ENCODE measurements around the gene SSMEM1.
"Not testable (repeated sequence)": the region's sequence is repeated elsewhere in the genome, so short reads cannot be mapped to it uniquely, and the experiment has no call there.

SSMEM1 gene

DNA sequence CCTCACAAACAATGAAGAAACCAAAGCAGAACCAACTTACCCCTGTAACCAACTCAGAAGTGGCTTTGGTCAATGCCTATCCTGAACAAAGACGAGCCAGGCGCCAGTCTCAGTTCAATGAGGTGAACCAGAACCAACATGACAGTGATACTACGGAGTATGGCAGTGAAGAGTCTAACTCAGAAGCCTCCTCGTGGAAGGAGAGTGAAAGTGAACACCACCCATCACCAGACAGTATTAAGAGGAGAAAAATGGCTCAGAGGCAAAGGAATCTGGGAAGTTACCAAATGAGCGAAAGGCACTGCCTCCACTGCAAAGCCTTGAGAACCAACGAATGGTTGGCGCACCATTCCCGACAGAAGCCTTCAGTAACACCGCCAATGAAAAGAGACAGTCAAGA, 8.4 kb downstream of the SSMEM1 start:
- no peak for DNase-seq

DNA sequence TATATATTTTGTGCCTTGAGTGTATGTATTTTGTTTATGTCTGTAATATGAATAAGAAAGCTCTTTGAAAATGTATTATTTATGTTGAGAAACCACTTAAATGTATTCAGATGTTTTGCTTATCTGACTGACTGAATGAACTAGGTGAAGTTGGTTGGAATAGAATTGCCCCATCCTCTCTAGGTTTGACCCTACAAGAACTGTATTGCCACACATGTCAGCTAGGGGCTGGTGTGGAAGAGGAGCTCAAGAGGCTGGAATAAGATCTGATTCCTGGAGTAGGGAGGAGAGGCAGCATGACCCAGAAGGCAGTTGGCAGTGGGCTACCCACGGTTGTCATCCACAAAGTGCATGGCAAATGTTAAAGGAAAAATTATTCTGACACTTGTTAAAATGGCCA, 9.1 kb downstream of the SSMEM1 start:
- no peak for DNase-seq

GRCh38 chr7:130218806-130219620, 11.4 kb downstream of the SSMEM1 start:
- no peak for DNase-seq

GRCh38 chr7:130219871-130220270, 12.2 kb downstream of the SSMEM1 start:
- DNase-seq = no peak

DNA sequence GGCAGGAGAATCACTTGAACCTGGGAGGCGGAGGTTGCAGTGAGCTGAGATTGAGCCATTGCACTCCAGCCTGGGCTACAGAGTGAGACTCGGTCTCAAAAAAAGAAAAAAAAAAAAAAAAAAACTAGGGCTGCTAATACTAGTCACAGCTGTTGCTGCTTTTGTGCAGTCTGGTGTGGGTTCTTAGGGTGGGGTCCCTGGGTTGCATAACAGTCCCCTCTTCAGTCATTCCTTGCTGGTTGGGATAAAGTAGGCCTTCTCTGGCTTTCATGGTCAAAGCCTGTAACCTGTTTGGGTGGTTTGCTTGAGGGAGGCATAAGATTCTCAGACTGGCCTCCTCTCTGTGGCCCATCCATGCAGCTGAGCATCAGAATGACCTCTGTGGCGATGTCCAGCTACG, 14.1 kb downstream of the SSMEM1 start:
- DNase-seq = no peak

GRCh38 chr7:130223646-130224045, 16.0 kb downstream of the SSMEM1 start:
- DNase-seq = no peak

DNA sequence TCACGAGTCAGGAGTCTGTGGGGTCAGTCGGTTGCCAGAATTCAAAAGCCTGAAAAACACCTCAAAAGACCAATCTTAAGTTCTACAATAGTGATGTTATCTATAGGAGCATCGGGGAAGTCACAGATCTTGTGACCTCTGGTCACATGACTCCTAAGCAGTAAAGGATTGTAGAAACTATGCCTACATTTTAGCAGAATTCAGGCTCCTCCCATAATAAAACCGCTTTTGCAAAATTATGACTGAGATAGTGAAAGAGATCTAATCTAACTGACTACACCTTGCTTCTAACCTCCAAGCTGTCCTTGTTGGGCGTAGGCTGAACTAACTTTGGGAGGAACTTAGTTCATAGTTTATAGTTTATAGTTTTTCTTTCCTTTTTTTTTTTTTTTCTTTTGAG, 16.6 kb downstream of the SSMEM1 start:
- no peak for DNase-seq

DNA sequence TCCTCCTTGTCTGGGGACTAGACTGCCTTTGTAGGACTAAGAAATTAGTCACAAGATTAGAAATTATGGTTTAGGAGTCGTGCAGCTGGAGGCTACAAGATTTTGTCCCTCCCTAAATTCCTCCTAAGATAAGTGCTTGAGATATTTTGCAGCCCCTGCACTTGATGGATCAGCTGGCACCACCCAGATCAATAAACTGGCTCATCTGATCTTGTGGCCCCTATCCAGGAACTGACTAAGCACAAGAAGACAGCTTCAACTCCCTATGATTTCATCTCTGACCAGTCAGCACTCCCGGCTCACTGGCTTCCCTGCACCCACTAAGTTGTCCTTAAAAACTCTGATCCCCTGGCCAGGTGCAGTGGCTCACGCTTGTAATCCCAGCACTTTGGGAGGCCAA, 17.3 kb downstream of the SSMEM1 start:
- DNase-seq = not testable (repeated sequence)

GRCh38 chr7:130226333-130226732, 18.7 kb downstream of the SSMEM1 start:
- no peak for DNase-seq

DNA sequence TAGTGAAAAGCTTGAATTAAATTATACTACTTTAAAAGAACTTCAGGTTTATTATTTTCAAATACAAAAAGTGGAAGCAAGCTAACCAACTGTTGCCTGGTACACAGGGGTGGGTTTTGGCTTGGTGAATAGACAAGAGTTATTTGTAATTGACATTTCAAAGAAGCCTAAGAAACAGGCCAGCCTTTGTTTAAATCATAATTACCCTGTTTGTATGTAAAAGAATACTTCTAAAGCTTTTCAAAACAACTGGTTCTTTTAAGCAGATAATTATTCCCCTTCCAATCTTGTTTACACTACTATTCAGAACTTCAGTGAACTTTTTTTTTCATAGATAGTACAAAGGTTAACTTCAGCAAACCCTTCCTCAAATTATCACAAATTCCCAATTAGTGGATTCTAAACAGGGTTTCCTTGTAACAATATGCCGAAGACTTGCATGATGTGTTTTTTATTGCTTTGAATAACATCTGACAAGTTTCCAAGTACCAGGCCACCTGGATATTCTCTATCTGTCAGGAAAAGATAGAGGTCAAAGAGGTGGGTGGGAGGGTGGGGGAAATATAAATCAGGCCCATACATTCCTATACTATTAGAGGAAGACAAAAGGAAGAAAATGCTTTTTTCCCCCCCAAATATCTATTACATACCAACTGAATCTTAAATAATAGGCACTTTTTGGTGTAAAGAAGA, 20.4 kb downstream of the SSMEM1 start:
- DNase-seq = no peak

- DNase-seq = no peak
Observed at GRCh38 chr7:130228840-130229502, 21.3 kb downstream of the SSMEM1 start.

DNA sequence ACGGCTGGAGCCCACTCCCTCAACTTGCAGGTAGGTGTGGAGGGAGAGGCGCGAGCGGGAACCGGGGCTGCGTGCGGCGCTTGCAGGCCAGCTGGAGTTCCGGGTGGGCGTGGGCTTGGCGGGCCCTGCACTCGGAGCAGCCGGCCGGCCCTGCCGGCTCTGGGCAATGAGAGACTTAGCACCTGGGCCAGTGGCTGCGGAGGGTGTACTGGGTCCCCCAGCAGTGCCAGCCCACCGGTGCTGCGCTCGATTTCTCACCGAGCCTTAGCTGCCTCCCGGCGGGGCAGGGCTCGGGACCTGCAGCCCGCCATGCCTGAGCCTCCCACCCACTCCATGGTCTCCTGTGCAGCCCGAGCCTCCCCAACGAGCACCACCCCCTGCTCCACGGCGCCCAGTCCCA, 22.3 kb downstream of the SSMEM1 start:
- not testable (repeated sequence) for DNase-seq

GRCh38 chr7:130231792-130232191, 24.1 kb downstream of the SSMEM1 start:
- no peak for DNase-seq

- DNase-seq = no peak
Observed at GRCh38 chr7:130232209-130232608, 24.5 kb downstream of the SSMEM1 start.

DNA sequence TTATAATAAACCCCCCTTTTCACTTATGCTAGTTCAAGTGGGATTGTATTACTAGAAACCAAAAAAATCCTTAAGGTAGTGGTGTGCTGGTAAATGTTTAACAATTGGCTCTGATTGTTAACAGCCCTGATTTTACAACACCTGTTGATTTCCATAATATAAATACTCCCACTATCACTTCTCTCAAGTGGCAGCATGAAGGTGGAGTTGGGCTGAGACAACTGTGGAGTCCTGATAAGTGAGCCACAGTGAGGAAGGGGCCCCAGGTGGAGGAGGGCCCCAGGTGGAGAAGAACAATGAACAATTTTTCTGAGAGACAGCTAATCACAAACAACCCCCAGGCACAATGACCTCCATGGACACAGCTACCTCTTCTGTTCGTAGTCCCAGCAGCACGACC, 26.4 kb downstream of the SSMEM1 start:
- no peak for DNase-seq

DNA sequence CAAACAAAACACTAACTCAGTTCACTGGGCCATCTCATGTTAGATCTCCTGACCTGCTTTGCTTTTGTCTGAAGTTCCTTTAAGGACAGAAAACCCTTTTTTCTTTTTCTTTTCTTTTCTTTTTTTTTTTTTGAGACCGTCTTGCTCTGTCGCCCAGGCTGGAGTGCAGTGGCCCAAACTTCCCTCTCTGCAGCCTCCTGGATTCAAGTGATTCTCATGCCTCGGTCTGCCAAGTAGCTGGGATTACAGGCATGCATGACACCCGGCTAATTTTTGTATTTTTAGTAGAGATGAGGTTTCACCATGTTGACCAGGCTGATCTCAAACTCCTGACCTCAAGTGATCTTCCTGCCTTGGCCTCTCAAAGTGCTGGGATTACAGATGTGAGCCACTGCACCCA, 28.7 kb downstream of the SSMEM1 start:
- not testable (repeated sequence) for DNase-seq

DNA sequence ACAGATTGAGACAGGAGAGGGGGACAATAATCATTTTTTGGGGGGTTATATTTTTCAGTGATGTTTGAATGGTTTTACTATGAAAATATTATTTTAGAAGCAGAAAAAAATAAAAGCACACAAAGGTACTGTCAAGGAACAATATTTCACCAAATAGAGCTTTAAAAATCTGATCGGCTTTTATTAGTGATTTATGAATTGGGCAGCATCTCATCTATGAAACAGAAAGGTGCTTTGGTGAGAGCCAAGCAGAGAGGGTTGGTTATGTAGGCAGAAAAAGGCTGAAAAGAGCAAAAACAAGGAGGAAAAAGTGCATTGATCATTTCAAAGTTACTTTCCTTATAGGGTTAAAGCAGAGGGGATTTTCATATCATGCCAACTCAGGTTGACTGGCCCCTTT, 32.6 kb downstream of the SSMEM1 start:
- no peak for DNase-seq

- DNase-seq = peak; percentile 49
Observed at GRCh38 chr7:130242198-130243014, 34.7 kb downstream of the SSMEM1 start.

- not testable (repeated sequence) for DNase-seq
Observed at GRCh38 chr7:130243486-130243885, 35.8 kb downstream of the SSMEM1 start.

DNA sequence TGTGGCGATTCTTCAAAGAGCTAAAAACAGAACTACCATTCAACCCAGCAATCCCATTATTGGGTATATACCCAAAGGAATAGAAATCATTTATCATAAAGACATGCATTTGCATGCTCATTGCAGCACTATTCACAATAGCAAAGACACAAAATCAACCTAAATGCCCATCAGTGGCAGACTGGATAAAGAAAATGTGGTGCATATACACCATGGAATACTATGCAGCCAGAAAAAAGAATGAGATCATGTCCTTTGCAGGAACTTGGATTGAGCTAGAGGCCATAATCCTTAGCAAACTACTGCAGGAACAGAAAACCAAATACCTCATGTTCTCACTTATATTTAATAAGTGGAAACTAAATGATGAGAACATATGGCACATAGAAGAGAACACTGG, 38.8 kb downstream of the SSMEM1 start:
- DNase-seq = not testable (repeated sequence)

DNA sequence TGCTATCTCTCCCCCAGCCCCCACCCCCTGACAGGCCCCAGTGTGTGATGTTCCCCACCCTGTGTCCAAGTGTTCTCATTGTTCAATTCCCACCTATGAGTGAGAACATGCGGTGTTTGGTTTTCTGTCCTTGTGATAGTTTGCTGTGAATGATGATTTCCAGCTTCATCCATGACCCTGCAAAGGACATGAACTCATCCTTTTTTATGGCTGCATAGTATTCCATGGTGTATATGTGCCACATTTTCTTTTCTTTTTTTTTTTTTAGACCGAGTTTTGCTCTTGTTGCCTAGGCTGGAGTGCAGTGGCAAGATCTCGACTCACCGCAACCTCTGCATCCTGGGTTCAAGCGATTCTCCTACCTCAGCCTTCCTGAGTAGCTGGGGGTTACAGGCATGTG, 41.2 kb downstream of the SSMEM1 start:
- not testable (repeated sequence) for DNase-seq

GRCh38 chr7:130249626-130250025, 42.0 kb downstream of the SSMEM1 start:
- DNase-seq = not testable (repeated sequence)

DNA sequence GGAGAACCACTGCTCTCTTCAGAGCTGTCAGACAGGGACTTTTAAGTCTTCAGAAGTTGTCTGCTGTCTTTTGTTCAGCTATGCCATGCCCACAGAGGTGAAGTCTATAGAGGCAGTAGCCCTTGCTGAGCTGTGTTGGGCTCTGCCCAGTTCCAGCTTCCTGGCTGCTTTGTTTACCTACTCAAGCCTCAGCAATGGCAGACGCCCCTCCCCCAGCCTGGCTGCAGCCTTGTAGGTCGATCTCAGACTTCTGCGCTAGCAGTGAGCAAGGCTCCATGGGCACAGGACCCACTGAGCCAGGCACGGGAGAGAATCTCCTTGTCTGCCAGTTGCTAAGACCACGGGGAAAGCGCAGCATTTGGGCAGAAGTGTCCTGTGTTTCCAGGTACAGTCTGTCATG, 46.9 kb downstream of the SSMEM1 start:
- no peak for DNase-seq

Measured in activated T-cell treated with anti-CD3 and anti-CD28 coated beads for 4 hours (primary cell).